ENCODE results near the gene WEE2.
"Not testable (repeated sequence)": the region's sequence is repeated elsewhere in the genome, so short reads cannot be mapped to it uniquely, and the experiment has no call there.

DNA sequence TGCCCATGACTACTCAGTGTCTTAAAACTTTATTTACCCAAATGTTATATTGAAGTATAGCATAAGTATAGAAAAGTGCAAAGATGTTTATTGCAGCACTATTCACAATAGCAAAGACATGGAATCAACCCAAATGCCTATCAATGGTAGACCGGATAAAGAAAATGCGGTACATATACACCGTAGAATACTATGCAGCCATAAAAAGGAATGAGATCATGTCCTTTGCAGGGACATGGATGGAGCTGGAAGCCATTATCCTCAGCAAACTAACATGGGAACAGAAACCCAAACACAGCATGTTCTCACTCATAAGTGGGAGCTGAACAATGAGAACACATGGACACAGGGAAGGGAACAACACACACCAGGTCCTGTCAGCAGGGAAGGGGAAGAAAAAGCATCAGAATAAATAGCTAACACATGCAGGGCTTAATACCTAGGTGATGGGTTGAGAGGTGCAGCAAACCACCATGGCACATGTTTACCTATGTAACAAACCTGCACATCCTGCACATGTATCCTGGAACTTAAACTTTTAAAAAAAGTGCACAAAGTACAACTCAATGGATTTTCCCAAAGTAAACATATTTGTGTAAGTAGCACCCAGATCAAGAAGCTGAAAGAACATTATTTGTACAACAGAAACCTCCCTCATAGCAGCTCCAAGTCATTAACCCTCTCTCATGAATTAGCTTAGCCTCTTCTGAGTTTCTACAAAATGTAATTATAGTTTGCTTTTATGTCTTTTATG, 18.9 kb upstream of the WEE2 start:
- not testable (repeated sequence) for TF ChIP-seq POLR2AphosphoS5, CTCF, POLR2A (IDR thresholded peaks at IDR 0.05)

Measured in transverse colon (tissue), 4 donors.